Measurements from ENCODE around the gene MUC5AC.
"Not testable (repeated sequence)": the region's sequence is repeated elsewhere in the genome, so short reads cannot be mapped to it uniquely, and the experiment has no call there.

The MUC5AC gene

GRCh38 chr11:1140642-1141490, 16.9 kb upstream of the MUC5AC start:
- no peak for DNase-seq

DNA sequence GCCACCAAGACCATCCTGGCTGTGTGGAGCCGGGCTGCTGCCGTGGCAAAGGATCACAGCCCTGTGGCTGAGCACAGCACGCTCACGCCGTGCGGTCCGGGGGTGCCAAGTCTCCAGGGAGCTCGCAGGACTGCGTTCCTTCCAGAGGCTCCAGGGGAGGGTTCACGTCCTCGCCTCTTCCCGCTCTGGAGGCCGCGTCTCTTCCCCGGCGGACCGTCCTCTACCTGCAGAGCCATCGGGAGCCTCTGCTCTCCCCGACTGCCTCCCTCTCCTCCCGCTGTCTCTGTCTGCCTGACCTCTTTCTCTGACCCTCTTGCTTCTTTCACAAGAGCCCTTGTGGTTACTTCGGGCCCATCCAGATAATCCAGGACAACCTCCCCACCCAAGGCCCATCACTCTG, 11.4 kb upstream of the MUC5AC start:
- no peak for DNase-seq

GRCh38 chr11:1147792-1148191, 10.0 kb upstream of the MUC5AC start:
- DNase-seq = no peak

DNA sequence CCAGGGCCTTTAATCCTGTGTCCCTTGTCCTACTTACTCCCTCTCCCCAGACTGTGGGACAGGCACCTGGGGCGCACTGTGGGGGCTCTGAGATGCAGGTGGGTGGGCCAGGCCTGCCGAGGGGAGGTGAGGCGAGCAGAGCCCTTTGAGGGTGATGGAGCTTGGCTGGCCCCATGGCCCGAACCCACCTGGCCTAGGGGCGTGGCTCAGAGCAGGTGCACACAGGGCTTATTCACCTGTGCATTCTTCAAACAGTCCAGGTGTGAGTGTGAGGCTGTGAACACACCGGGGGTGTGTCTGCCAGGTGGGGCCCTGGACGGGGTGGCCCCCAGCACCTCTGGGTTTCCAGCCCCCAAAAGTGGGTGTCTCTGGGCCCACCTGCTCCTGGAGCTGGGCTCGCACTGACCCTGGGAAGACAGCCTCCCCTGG, 9.0 kb upstream of the MUC5AC start:
- DNase-seq = no peak

GRCh38 chr11:1149545-1149944, 8.2 kb upstream of the MUC5AC start:
- DNase-seq = no peak

- DNase-seq = no peak
Measured at GRCh38 chr11:1150116-1150515, 7.6 kb upstream of the MUC5AC start.

GRCh38 chr11:1150769-1151365, 6.9 kb upstream of the MUC5AC start:
- no peak for DNase-seq

- no peak for DNase-seq
Measured at GRCh38 chr11:1151366-1152315, 6.1 kb upstream of the MUC5AC start.

DNA sequence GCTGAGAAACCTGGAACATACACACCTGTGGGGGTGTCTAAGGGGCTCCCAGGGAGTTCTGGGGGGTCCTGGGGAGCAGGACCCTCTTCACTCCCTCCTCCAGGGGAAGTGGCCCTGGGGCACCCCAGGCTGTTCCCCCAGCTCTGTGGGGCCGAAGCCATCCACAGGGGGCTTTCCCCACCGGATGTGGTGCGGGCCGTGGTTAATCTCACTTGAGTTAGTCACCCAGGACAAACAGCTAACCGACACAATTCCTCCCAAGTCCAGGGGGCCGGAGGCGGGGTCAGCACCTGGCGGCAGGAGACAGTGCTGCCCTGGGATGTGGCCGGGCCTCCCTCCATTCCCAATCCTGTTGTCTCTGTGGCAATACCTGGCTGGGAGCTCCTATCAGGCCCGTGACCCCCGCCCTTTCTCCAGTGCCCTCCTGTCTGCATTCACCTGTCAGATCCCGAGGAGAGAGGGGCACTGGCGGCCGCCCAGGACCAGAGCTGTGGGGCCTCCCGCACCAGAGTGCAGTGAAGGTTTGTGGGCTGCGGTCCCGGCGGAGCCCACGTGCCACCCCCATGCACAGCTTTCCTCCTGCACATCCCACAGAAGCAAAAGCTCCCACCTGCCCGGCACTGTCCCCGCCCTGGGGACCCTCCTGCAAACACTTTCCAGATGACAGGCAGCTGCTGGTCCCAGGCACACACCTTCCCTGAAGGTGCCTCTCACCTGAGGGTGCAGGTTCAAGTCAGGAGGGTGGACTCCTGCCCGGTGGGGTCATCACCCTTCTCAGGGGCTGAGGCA, 5.2 kb upstream of the MUC5AC start:
- no peak for DNase-seq

DNA sequence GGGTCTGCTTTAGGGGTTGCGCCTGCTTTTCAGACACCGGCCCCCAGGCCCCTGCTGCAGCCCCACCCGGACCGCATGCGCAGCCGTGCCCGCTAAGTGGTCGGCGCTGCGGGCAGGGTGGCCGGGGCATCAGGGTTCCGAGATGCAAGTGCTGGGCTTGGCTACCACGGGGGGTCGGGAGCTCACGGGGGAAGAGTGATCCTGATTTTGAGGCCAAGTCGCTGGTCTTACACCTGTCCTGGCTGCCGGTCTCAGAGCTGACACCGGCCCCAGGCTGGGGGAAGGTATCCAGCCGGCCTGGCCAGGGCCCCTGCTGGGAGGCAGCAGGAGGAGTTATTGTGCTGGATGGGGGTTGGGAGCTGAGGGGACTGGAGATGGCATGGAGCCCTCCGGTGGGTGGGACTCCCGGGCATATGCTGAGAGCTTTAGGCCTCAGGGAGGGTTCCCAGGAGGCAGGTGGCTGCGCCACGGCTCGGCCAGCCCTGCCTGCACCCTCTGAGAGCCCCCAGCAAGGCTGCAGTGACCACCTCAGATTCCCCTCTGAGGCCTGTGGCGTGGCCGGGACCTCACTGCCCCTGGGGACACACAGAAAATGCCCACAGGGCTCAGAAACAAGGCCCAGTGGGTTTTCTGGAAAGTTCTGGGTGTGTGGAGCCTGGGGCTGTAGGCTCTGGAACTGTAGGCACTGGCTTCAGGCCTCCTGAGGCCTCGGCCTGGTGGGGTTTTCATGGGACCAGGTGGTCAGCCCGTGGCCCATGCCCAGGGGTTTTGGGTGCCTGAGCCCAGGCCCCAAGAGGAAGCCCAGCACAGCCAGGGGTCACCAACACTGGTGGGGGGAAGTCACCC, 4.4 kb upstream of the MUC5AC start:
- DNase-seq = no peak

DNA sequence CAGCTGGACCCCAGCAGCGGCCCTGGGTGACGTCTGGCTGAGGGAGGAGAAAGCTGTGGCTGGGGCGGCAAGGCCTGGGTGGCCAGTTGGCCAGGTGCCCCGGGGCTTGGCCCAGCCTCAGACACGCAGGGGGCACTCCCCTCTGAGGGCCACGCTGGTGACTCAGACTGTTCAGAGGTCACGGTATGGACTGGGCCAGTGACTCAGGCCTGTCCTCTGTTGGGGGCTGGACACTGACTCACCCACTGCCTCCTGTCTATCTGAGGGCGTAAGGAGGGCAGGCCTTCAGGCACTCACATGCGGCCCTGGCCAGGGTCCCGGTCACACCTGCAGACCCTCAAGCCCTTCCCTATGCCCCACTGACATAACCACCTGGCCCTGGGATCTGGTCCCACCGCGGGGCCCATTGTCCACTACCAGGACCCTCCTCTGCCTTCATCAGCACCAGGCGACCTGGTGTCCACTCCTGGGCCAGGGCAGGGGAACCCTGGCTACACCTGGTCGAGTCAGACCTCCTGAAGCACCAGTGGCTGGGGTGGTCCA, 3.7 kb upstream of the MUC5AC start:
- DNase-seq = peak in 2 of 51 donors; percentile 9 to 16

GRCh38 chr11:1154656-1155055, 3.1 kb upstream of the MUC5AC start:
- DNase-seq = not testable (repeated sequence)

- no peak for DNase-seq
Measured at GRCh38 chr11:1155274-1155693, 2.5 kb upstream of the MUC5AC start.

GRCh38 chr11:1156506-1157340, 1.0 kb upstream of the MUC5AC start:
- DNase-seq = no peak

DNA sequence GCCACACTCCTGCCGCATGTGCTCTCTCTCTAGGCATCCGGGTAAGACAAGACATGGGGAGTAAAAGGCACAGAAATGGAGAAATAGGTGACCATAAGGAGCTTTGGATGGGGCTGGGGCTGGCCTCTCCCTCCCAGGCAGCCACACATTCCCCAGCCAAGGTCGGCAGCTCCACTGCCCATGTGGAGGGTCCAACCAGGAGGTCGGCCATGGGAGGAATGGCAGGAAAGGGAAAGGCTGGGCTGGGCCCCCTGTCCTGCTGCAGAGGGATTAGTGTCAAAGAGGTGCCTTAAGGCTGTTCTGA, 460 bp upstream of the MUC5AC start:
- no peak for DNase-seq

- no peak for DNase-seq
Measured at GRCh38 chr11:1158681-1159487, 1.1 kb downstream of the MUC5AC start.

DNA sequence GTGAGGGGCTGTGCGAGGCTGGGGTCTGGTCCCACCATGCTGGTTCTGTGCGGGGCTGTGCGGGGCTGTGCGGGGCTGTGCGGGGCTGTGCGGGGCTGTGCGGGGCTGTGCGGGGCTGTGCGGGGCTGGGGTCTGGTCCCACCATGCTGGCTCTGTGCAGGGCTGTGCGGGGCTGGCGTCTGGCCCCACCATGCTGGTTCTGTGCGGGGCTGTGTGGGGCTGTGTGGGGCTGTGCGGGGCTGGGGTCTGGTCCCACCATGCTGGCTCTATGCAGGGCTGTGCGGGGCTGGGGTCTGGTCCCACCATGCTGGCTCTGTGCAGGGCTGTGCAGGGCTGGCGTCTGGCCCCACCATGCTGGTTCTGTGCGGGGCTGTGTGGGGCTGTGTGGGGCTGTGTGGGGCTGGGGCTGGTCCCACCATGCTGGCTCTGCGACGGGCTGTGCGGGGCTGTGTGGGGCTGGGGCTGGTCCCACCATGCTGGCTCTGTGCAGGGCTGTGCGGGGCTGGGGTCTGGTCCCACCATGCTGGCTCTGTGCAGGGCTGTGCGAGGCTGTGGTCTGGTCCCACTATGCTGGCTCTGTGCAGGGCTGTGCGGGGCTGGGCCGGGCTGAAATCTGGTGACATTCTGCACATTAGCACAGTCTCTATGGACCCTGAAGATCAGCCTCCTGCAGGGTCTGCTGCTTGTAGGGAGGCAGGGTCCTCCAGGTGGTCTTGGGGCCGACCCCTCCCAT, 1.9 kb downstream of the MUC5AC start:
- DNase-seq = not testable (repeated sequence)
